Sigmoid colon (tissue), 4 donors: ENCODE results near the gene MROH8.

Experiments used
- EP300 ChIP-seq, 4 donors: sonication (generic); formaldehyde crosslinking; IDR thresholded peaks; one replicate each; pipeline ENCODE4 v1.6.1; 2017; ENCODE audit warnings: antibody characterized with exemption in 4 of 4
- POLR2A ChIP-seq, 2 donors: fragments of 450-650 bp; IDR thresholded peaks; one replicate each; pipeline ENCODE4 v1.6.1; 2016; ENCODE audit warnings: antibody characterized with exemption in 2 of 2, mild to moderate bottlenecking in 2 of 2, moderate library complexity in 2 of 2
- TF ChIP-seq, protein P1 (sequence below), 4 experiments: fragments of 450-650 bp in 3 of 4; fragments of 200-600 bp in 1 of 4; IDR thresholded peaks; one replicate each; pipeline ENCODE4 v1.5.1; 2016 to 2019; ENCODE audit warnings: antibody characterized with exemption in 4 of 4, mild to moderate bottlenecking in 3 of 4, moderate library complexity in 2 of 4

DNA sequence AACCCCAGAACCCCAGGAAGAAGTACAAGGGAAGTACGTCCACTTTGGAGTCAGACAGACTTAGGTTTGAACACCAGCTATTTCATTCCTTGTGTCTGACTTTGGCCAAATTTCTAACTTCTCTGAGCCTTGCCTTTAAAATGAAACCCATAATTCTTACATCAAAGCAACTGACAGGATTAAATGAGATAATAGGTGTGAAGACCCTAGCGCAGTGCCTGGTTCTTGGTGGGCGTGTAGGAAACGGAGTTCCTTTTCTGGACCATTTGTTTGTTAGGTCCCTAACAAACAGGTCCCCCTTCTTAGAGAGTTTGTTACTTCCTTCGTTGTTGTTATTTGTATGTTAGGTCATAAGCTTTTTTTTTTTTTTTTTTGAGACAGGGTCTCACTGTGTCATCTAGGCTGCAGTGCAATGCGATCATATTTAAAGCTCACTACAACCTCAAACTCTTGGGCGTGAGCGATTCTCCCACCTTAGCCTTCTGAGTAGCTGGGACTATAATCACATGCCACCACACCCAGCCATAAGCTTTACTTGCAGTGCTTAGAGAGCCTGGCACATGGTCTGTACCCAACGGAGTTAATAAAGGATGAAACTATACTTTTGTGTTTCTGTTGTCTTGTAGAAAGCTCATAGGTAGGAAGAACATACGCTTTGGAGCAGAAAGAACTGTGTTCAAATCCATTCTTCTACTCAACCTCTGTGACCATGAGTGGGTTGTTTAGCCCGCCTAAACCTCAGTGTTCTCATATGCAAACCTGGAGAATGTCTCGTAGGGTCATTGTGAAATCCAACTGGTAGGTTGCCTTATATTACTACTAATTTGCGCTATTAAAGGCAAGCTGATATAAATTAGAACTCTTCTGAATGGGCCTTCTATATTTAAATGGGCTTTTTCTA is 21.8 kb upstream of the MROH8 start:
- TF ChIP-seq, protein P1, sequence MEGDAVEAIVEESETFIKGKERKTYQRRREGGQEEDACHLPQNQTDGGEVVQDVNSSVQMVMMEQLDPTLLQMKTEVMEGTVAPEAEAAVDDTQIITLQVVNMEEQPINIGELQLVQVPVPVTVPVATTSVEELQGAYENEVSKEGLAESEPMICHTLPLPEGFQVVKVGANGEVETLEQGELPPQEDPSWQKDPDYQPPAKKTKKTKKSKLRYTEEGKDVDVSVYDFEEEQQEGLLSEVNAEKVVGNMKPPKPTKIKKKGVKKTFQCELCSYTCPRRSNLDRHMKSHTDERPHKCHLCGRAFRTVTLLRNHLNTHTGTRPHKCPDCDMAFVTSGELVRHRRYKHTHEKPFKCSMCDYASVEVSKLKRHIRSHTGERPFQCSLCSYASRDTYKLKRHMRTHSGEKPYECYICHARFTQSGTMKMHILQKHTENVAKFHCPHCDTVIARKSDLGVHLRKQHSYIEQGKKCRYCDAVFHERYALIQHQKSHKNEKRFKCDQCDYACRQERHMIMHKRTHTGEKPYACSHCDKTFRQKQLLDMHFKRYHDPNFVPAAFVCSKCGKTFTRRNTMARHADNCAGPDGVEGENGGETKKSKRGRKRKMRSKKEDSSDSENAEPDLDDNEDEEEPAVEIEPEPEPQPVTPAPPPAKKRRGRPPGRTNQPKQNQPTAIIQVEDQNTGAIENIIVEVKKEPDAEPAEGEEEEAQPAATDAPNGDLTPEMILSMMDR (IDR thresholded peaks at IDR 0.05), result no peak
- TF ChIP-seq EP300 (IDR thresholded peaks at IDR 0.05) (no peak), POLR2A (IDR thresholded peaks at IDR 0.05) (no peak)
